GM12873 (cell line): ENCODE measurements around the gene SETD6.

ENCODE experiments used
- CTCF ChIP-seq: IDR thresholded peaks from 2 replicates; pipeline ENCODE4 v1.5.1; 2012; ENCODE audit warnings: low read depth, mild to moderate bottlenecking, moderate library complexity, low read length, control low read depth; ENCODE audit not compliant: insufficient read depth; ENCODE audit errors: missing control alignments

The SETD6 gene

GRCh38 chr16:58510776-58511628 is 4.3 kb upstream of the SETD6 start:
- TF ChIP-seq CTCF, result no peak

- peak; percentile 90 for TF ChIP-seq CTCF
Measured at GRCh38 chr16:58511933-58512815, 3.1 kb upstream of the SETD6 start.

GRCh38 chr16:58513874-58514273 is 1.4 kb upstream of the SETD6 start:
- no peak for TF ChIP-seq CTCF

- TF ChIP-seq CTCF, result peak; percentile 1
Measured at GRCh38 chr16:58515871-58516767, 802 bp downstream of the SETD6 start.

GRCh38 chr16:58516768-58517107 is 1.4 kb downstream of the SETD6 start:
- no peak for TF ChIP-seq CTCF

GRCh38 chr16:58518083-58518979 is 3.0 kb downstream of the SETD6 start:
- TF ChIP-seq CTCF, result no peak
